Stimulated activated naive CD4-positive, alpha-beta T cell (primary cell): ENCODE measurements around the gene VSIG4.
"Not testable (repeated sequence)": the region's sequence is repeated elsewhere in the genome, so short reads cannot be mapped to it uniquely, and the experiment has no call there.

Experiments
- DNase-seq, 6 experiments: peaks; one replicate each; lab custom pipeline; 2025; lab: John Stamatoyannopoulos, UW

The VSIG4 gene, protein sequence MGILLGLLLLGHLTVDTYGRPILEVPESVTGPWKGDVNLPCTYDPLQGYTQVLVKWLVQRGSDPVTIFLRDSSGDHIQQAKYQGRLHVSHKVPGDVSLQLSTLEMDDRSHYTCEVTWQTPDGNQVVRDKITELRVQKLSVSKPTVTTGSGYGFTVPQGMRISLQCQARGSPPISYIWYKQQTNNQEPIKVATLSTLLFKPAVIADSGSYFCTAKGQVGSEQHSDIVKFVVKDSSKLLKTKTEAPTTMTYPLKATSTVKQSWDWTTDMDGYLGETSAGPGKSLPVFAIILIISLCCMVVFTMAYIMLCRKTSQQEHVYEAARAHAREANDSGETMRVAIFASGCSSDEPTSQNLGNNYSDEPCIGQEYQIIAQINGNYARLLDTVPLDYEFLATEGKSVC

DNA sequence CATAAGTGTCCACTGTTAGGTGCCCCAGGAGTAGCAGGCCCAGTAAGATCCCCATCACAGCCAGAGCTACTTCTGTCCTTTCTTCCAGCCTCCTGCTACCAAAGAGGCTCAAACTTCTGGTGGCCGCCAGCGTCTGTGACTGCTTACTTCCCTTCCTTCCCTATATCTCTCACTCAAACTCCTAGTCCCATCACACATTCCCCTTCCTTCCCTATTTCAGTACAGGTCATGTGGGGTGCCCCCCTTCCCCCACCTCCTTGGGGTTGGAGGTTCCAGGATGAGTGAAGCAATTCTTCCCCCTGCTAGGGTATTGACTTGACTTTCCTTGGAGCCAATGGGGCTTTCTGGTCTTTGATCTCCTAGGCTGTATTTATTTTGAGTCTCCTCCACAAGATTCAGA, at the start of gene VSIG4:
Gene VSIG4, minus strand, starts transcription at position 137 of the 400 bp plus-strand sequence. Its CDS starts 82 bp downstream, at position 55.
- no peak for DNase-seq

DNA sequence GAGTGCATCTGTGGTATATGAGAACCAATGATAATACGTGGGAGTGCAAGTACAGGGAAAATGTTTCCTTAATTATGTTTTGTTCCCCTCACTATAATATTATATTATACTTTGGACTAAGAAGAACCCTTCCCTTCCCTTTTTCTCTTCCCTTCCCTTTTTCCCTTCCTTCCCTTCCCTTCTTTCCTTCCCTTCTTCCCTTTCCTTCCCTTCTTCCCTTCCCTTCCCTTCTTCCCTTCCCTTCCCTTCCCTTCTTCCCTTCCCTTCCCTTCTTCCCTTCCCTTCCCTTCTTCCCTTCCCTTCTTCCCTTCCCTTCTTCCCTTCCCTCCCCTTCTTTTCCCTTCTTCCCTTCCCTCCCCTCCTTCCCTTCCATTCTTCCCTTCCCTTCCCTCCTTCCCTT, 36.9 kb upstream of the VSIG4 start:
- DNase-seq, result no peak

DNA sequence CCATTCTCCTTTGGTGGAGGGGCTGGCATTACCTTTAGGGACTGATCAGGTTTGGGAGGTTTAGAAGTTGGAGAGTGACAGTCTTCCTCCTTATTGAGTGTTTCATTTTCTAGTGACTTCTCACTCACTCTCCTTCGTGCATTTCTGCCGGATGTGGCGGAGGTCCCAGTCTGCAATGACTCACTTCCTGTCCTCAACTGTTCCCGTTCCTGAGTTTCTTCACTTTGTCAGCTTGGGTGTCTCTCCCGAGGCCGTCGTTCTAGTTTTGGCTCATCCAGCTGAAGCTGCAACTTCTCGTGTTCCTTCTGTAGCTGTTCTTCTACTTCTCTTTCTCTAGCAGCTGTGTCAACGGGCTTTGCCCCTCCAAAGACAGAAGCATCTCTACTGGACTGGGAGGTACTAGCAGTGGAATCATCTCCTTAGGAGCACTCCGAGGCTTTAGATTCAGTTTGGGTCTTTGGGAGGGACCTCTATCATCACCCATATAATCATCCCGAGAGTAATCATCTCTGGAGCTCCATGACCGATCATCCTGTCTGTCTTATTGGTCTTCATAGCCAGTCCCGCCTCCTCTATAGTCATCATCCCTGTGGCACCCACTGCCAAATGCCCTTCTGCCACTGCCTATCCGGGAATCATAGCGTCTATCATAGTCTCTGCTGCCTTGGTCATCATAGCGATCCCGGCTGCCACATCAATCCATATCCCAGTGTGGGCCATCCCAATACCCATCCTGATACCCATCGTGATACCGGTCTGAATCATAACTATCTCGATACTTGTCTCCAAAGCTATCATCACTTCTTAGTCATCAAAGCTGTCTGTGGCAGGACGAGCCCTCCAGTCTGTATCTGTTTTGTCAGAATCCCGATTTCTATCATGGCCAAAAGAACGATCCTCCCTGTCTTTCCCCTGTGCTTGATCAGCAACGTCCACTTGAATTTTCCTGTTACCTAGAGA, 35.3 kb upstream of the VSIG4 start:
- peak in 4 of 6 experiments; percentile 2 to 13 (median 8) for DNase-seq

DNA sequence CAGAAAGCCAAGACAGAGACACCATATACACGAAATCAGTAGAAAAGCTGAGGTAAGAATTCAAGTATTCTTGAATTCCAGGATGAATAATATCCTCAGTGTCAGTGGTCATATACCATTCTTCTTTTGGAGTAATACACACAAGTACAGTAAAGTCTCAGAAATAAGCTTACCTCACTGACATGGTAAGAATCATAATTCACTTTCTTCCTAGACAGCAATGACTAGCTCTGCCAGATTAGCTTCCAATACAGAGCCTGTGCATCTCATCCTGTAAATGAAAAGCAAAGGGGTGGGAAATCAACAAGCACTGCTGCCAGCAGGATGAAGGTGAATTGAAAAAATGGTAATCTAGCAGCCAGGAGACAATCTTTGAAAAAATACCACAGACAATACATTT, 31.2 kb upstream of the VSIG4 start:
- no peak for DNase-seq

DNA sequence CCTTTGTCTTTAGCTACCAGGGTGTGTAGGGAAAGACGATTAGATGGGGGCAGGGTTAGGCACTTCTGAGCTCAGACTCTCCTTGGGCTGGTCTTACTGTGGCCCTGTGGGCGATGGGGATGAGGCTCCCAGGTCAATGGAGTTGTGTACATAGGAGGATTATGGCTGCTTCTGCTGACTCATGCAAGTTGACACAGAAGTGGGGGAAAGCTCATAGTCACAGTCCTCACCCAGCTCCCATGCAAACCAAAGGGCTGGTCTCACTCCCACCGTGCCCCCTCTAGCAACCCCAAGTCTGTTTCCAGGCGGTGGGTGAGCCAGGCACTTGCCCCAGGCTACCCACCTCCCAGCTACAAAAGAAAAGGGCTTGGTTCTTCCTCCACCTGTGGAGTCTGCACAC, 24.4 kb upstream of the VSIG4 start:
- DNase-seq, result no peak

DNA sequence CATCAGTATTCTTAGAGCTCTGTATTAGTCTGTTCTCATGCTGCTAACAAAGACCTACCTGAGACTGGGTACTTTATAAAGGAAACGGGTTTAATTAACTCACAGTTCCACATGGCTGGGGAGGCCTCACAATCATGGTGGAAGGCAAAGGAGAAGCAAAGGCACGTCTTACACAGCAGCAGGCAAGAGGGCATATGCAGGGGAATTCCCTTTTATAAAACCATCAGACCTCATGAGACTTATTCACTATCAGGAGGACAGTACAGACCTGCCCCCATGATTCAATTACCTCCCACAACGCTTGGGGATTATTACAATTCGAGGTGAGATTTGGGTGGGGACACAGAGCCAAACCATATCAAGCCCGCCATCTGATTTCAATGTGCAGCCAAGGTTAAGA, 17.1 kb upstream of the VSIG4 start:
- not testable (repeated sequence) for DNase-seq

DNA sequence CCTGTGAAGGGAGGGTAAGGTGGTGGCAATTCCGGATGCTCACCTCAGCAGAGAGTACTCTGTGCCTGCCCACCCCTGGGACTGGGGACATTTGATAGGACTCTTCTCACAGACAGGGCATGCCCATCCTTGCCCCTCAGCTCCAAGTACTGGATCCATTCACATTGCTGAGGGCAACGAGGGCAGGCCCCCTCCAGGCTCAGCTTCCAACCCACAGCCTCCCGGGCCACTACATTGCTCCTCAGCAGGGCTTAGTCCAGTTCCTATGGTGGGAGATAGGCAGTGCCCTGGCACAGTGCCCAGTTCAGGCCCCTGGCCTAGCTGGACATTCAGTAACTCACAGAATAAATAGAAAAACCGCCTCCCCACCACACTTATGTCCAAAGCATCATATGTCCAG, 15.1 kb upstream of the VSIG4 start:
- no peak for DNase-seq

DNA sequence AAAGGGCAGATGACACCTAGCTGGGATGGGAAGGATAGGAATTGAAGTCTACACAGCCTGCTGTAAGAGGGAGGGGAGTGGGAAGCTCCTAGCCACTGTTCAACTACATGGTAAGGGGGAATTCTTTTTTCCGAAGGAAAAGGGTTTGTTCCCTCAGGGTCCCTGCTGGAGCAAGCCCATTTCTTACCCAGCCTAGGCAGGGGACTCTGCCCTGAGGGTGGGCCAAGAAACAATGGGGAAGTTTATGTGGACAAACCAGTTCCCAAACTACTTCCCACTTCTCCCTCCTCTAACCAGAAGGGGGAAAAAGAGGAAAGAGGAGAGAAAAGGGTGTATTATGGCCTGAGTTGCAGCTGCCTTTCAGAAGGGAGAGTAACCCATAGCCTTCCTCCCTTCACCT, 13.5 kb upstream of the VSIG4 start:
- no peak for DNase-seq

DNA sequence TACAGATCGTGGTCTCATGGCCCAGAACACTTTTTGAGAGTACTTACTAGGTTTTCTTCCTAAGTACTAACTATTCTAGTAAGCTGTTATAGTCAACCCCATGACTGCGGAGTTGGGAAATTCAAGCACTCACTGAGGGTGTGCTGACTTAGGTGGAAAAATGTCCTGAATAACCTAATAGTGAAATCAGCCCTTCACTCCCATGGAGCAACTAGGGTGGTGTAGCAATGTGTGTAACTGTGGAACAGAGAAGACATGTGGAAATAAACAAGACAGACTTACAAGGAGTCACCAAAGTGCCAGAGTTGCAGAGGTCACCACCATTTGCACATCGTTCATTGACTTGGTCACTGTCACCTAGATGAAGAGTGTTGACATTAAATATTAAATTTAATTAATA, 12.1 kb upstream of the VSIG4 start:
- DNase-seq, result no peak

DNA sequence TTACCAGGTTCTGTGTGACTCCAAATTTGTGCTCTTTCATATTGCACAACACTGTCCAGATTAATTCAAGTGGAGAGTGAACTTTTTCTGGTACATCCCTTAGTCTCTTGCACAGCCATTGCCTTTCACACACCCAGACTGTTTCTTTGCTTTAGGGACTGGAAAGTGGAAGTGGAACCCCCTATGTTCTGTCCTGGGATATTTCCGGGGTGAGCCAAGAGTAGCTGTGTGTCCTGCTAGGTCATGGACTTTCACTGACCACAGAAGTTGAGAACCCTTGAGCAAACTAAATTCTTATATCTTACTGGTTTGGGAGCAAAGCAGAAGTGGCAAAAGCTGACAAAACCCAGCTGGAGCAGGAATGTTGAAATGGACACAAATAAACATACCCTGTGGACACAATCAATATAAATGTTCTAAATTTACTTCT, 10.3 kb upstream of the VSIG4 start:
- no peak for DNase-seq

DNA sequence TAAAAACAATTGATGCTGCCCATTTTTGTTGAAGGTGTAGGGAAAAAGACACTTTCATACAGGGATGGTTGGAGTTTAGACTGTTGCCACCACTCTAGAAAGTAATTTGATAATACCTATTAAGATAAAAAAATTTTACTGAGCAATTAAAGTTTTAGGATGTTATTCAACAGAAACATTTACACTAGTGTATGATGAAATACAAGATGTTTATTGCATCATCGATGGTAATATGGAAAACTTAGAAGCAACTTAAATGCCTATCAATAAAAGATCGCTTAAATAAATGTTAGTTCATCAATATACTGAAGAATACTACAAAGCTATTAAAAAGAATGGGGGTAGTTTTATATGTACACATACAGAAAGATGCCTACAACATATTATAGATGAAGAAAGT, 9.2 kb upstream of the VSIG4 start:
- DNase-seq, result no peak

DNA sequence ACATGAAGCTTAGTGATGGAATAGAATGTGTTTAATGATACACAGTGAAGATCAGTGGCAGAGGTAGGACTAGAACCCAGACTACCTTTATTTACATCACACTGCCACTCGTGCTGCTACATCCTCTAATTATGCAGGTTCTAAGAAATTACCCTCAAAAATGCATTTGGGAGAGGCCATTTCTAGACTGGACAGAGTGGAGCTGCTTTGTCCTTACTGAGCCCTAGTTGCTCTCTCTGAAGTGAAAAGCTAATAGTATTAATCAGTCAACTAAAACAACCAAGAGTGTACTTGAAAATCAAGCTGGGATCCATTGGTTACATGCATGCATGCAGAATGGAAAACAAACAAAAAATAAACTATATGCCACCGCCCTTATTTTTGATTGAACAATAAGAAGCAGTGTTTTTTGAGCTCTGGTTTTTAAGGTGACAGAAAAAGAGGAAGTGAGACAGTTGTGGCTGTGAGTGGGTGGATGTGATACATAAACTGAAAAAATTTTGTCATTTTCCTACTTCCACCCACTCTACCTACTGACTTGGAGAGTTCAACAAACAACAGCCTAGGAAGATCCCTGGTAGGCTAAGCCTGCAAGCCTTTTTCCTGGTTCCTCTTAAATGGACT, 6.8 kb upstream of the VSIG4 start:
- DNase-seq, result peak in 2 of 6 experiments; percentile 8 to 21

DNA sequence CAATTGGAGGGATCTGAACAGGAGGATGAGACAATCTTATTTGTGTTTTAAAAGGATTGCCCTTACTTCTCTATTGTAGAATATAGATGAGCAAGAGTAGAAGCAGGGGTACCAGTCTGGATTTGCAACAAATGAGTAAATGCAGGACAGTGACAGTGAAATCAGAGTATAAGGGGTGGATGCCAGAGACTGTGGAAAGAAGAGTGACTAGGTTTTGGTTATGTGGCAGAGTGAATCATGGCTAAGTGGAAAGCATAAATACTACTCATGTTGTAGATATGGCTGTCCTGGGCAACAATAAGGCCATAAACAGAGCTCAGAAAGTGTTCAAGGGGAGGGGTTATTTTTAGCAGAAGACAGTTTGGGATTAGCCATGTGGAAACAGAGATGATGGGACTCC, 6.0 kb upstream of the VSIG4 start:
- no peak for DNase-seq

DNA sequence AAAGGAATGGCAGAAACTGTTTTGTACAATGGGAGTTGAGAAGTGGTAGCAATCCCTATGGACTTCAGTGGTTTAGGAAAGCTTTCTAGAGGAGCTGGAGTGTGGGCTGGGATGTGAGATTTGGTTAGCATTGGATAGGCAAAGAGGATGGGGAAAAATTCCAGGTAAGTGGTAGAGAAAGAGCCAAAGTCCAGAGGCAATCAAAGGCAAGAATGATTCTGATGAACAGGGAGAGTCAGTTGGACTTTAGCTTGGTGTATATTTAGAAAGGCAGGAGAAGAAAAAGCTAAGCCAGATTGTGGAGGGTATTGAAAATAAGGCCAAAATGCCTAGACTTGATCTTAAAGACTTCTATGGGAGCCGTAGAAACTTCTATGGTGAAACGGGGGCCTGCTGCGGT, 3.7 kb upstream of the VSIG4 start:
- DNase-seq, result no peak

DNA sequence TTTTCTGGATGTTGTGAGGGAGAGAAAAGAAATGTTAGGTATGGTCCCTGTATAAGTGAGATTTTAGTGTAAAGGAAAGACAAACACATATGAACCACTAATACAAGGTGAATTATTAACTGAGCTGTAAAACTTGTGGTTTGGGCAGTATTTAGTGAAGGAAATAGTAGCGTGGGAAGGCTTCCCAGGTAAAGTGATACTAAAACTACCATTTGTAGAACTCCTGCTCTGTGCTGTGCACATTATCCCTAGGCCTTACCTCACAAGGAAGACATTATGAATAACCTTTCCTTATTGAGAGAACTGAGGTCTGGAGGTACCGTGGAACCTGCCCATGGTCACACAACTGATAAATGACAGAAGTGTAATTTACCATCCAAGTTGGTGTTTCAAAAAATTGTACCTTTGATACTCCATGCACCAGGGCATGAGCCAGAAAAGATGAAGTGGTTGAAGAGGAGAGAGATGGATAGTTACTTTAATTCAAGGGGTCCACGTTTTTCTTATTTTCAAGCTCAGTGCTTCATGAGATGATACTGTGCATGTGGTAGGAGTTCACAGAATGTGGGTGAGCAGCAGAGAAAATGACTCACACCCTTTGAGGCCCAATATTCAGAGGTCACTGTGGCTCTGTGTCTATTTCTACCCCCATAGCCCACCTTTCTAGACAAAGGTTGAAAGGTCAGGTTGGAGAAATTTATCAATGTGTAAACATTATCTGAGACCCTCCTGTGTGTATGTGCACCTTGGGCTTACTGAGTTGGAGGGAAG, 2.6 kb upstream of the VSIG4 start:
- DNase-seq, result no peak

DNA sequence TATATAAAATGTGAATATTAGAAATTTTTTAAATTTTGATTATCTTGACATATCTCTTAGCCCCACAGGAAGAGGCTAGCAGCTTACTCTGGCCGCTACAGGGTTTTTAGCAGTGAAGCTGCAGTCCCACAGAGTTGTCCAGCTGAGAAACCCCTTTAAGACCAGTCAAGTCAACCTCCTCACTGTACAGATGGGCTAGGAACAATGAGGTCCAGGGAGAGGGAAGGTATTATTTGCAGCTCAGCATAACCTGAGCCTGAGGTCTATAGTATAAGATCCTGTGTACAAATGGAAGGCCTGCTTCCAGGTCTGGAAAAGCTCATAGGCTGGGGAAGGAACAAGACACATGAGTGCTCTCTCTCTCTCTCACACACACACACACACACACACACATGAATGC, 1.8 kb downstream of the VSIG4 start:
- peak in 1 of 6 experiments; percentile 6 for DNase-seq

DNA sequence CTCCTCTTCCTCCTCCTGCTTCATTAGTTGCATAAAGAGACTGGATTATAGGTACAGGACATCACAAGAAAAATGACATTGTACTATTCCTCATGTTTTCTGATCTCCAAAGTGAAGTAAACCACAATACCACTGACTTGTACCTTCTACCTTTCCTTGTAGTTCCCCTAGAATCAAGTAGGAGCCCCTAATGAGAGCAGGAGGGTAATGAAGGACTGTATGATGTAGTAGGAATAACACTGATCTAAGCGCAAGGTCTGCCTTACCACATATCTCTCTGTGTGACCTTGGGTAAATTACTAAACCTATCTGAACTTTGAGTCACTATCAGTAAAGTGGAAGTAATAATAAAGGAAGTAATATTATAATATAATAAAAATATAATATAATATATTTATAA, 3.6 kb downstream of the VSIG4 start:
- peak in 1 of 6 experiments; percentile 4 for DNase-seq

DNA sequence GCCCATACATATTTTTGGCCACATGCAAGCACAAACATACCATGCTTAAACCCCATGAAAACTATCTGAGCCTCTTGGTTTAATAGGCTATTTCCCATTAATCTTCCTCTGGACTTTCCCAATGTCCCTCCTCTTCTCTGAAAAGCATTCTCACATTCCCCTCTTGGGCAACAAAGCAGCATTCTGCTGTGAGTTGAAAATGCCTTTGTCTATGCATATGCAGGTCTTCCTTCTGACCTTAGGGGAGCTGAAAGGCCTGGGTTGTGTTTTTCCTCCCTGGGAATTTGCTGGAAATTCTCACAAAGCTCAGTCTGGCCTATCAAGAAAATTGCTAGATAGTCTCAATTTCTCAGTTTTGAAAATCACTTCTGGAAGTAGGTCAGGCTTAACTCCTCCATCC, 4.2 kb downstream of the VSIG4 start:
- DNase-seq, result peak in 1 of 6 experiments; percentile 17

DNA sequence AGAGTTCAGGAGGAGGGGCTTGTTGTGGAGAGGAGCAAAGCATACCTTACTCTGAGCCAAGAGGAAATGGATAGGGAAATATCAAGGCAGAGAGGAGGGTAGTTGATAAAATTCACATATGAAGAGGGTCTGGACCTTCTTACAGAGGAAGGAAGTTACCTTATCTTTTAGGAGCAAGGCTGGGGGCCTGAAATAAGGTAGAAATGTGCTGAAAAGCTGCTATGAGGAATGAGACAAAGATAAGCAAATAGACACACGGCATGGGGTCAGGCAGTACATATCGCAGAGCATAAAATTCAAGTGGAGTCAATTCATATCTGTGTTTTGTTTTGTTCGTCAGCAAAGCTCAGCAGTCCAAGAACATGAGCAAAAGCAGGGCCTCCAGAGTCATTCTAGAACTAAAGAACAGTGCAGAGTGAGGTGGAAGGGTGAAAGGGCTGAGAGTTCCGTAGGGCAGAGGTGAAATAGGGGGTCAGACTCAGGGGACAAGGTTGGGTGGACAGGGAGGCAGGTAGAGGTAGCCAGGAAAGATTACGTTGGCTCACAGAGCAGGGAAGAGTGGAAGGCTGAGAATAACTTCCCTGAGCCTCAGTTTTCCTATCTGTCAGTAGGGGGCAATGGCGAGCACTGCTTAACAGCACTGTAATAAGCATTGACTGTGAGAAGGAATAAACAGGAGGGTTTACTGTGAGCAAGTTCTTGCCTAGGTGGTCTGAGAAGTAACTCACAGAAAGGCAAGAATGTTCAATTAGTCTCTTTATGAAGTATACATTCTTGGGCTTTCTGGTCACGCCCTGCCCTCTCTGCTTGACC, 9.2 kb downstream of the VSIG4 start:
- peak in 3 of 6 experiments; percentile 1 to 34 (median 10) for DNase-seq

DNA sequence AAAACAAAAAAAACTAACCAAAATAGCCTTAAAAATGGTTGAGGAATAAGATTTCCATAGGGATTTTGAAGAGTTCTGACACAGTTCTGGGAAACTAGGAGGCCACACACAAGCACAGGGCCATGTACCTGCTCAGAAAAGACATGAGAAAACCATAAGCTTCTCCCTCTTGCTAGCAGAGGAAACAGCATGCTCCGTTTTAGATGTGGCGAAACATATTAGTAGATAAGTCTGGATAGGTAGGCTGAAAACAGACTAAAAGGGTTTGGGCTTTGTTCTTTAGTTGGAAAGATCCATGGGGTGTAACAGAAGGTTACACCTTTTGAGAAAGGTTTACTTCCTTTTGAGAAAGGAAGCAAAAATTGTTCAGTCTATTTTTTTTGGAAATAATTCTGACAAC, 10.9 kb downstream of the VSIG4 start:
- no peak for DNase-seq

DNA sequence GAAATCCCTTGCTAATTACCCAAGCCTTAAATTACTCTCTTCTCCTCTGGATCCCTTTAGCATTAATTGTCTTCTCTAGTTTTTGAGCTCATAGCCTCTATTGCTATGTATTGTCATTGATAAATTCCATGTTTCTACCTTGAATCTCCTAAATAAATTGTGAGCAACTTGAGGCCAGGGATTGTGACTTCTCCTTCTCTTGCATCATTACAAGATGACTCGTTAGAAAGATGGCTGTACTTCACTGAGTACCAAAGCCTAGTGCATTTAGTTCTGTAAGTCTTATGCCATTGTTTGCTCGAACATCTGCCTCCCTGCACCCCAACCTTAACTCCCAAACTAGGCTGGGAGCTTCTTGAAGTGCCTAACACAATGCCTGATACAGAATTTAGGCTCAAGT, 15.3 kb downstream of the VSIG4 start:
- no peak for DNase-seq
